H1 (cell line): ENCODE results near the gene DGKD. TPM values are rescaled to one million over a fixed set of nuclear protein-coding genes. Genes with fewer than 3 reads are reported as not detected.

Source experiments
- CTCF ChIA-PET: fragments of 300-600 bp; sonication (Branson Sonifier 250); formaldehyde crosslinking; loops from one replicate; lab custom pipeline; 2021; ENCODE audit not compliant: partially characterized antibody; lab: Charles Lee
- POLR2A ChIA-PET: fragments of 300-600 bp; sonication (Branson Sonifier 250); formaldehyde crosslinking; loops from one replicate; lab custom pipeline; 2021; ENCODE audit warnings: inconsistent platforms; ENCODE audit not compliant: partially characterized antibody; lab: Charles Lee
- DNase-seq, 2 experiments: peaks; one replicate each; pipeline versions ENCODE4 v3.0.0 to v3.0.0-alpha.2; 2010 to 2022; ENCODE audit warnings: low spot score in 2 of 2, low read depth in 1 of 2, mixed read lengths in 1 of 2
- FAIRE-seq: peaks from 2 replicates; lab custom pipeline; 2011; peaks lifted over from hg19 to GRCh38; lab: Jason Lieb, UNC
- H2AFZ ChIP-seq: 2 replicates; pipeline ENCODE4 v1.8.1; 2012; ENCODE audit warnings: low read length, inconsistent platforms
- H2AK5ac ChIP-seq: 2 replicates; pipeline ENCODE4 v1.6.1; 2013; ENCODE audit warnings: low read depth, low read length
- H2BK120ac ChIP-seq: replicated peaks from 2 replicates; pipeline ENCODE3; 2013; ENCODE audit warnings: low read depth, low read length, inconsistent platforms
- H2BK12ac ChIP-seq: 2 replicates; pipeline ENCODE4 v1.6.1; 2013; ENCODE audit warnings: low read depth, low read length
- H2BK15ac ChIP-seq: 2 replicates; pipeline ENCODE4 v1.6.1; 2013; ENCODE audit warnings: low read length
- H2BK20ac ChIP-seq: 2 replicates; pipeline ENCODE4 v1.6.1; 2013; ENCODE audit warnings: low read length
- H2BK5ac ChIP-seq: 2 replicates; pipeline ENCODE4 v1.6.1; 2013; ENCODE audit warnings: low read depth, low read length
- H3K14ac ChIP-seq: 2 replicates; pipeline ENCODE4 v1.6.1; 2013; ENCODE audit warnings: inconsistent platforms; ENCODE audit not compliant: insufficient read length
- H3K18ac ChIP-seq: 2 replicates; pipeline ENCODE4 v1.6.1; 2013; ENCODE audit warnings: low read length; ENCODE audit errors: extremely low read depth
- H3K23ac ChIP-seq: 2 replicates; pipeline ENCODE4 v1.6.1; 2013; ENCODE audit warnings: inconsistent platforms; ENCODE audit not compliant: insufficient read length
- H3K23me2 ChIP-seq: 2 replicates; pipeline ENCODE4 v1.6.1; 2013; ENCODE audit warnings: low read depth, low read length
- H3K27ac ChIP-seq: 2 replicates; pipeline ENCODE4 v1.6.1; 2011; ENCODE audit warnings: low read depth, low read length, inconsistent platforms
- H3K27me3 ChIP-seq, 4 experiments: replicated peaks in 1 of 4; 1 replicate in 1 of 4; 2 replicates in 3 of 4; pipeline versions ENCODE4 v1.6.1 to v1.8.1; 2011 to 2013; ENCODE audit warnings: low read length in 3 of 4, mild to moderate bottlenecking in 3 of 4, inconsistent platforms in 2 of 4, mixed read lengths in 2 of 4, moderate library complexity in 1 of 4; ENCODE audit not compliant: control insufficient read depth in 3 of 4, insufficient read depth in 3 of 4; ENCODE audit errors: extremely low read depth in 1 of 4
- H3K36me3 ChIP-seq, 4 experiments: 2 replicates each; pipeline versions ENCODE4 v1.6.1 to v1.8.1; 2011 to 2013; ENCODE audit warnings: mild to moderate bottlenecking in 4 of 4, low read length in 3 of 4, moderate library complexity in 2 of 4, control low read depth in 1 of 4, inconsistent platforms in 1 of 4; ENCODE audit not compliant: insufficient read depth in 4 of 4, control insufficient read depth in 2 of 4
- H3K4ac ChIP-seq: replicated peaks from 2 replicates; pipeline ENCODE3; 2013; ENCODE audit warnings: low read length, low read depth, mixed read lengths, inconsistent platforms; ENCODE audit not compliant: insufficient read length
- H3K4me1 ChIP-seq, 4 experiments: replicated peaks in 1 of 4; 1 replicate in 1 of 4; 2 replicates in 3 of 4; pipeline versions ENCODE4 v1.6.1 to v1.8.1; 2011 to 2013; ENCODE audit warnings: low read length in 3 of 4, inconsistent platforms in 2 of 4, mixed read lengths in 1 of 4; ENCODE audit not compliant: insufficient read depth in 4 of 4, control insufficient read depth in 3 of 4
- H3K4me2 ChIP-seq, 2 experiments: 2 replicates each; pipeline versions ENCODE4 v1.6.1 to v1.8.1; 2011 to 2013; ENCODE audit warnings: low read depth in 2 of 2, low read length in 2 of 2, control low read depth in 1 of 2, inconsistent platforms in 1 of 2, mild to moderate bottlenecking in 1 of 2; ENCODE audit not compliant: insufficient read depth in 1 of 2
- H3K4me3 ChIP-seq, 4 experiments: fragments of 200-600, 300-600 bp in 1 of 4; sonication (generic), shearing (Covaris generic), sonication (Bioruptor Twin) in 1 of 4; 2 replicates each; pipeline versions ENCODE4 v1.5.1 to v1.8.1; 2011 to 2016; ENCODE audit warnings: low read length in 4 of 4, low read depth in 3 of 4, control low read depth in 2 of 4, inconsistent platforms in 2 of 4, mild to moderate bottlenecking in 2 of 4, mixed read lengths in 1 of 4, moderate library complexity in 1 of 4; ENCODE audit not compliant: insufficient read depth in 2 of 4; ENCODE audit errors: extremely low read depth in 1 of 4
- H3K56ac ChIP-seq: replicated peaks from 2 replicates; pipeline ENCODE3; 2013; ENCODE audit warnings: low read depth, mild to moderate bottlenecking, mixed read lengths, low read length, inconsistent platforms; ENCODE audit not compliant: insufficient read length
- H3K79me1 ChIP-seq: 2 replicates; pipeline ENCODE4 v1.6.1; 2013; ENCODE audit warnings: low read depth, low read length, control low read depth
- H3K79me2 ChIP-seq, 2 experiments: 2 replicates each; pipeline versions ENCODE4 v1.6.1 to v1.8.1; 2012 to 2013; ENCODE audit warnings: low read length in 2 of 2, mild to moderate bottlenecking in 2 of 2, inconsistent platforms in 1 of 2; ENCODE audit not compliant: insufficient read depth in 2 of 2, control insufficient read depth in 1 of 2
- H3K9ac ChIP-seq, 4 experiments: replicated peaks in 1 of 4; 1 replicate in 1 of 4; 2 replicates in 3 of 4; pipeline versions ENCODE4 v1.6.1 to v1.8.1; 2011 to 2013; ENCODE audit warnings: low read depth in 3 of 4, low read length in 3 of 4, control low read depth in 2 of 4, mild to moderate bottlenecking in 2 of 4, moderate library complexity in 2 of 4, inconsistent platforms in 1 of 4; ENCODE audit errors: extremely low read depth in 1 of 4
- H3K9me3 ChIP-seq, 2 experiments: 2 replicates each; pipeline versions ENCODE4 v1.6.1 to v1.8.1; 2012 to 2013; ENCODE audit warnings: mild to moderate bottlenecking in 2 of 2, moderate library complexity in 2 of 2, control low read depth in 1 of 2, inconsistent platforms in 1 of 2, low read depth in 1 of 2, low read length in 1 of 2, mixed read lengths in 1 of 2; ENCODE audit not compliant: insufficient read depth in 2 of 2
- H4K20me1 ChIP-seq, 2 experiments: replicated peaks in 1 of 2; 2 replicates each; pipeline versions ENCODE3 to v1.8.1; 2011 to 2013; ENCODE audit warnings: inconsistent platforms in 2 of 2, low read length in 2 of 2, mild to moderate bottlenecking in 1 of 2; ENCODE audit not compliant: insufficient read depth in 2 of 2, control insufficient read depth in 1 of 2
- H4K5ac ChIP-seq: 2 replicates; pipeline ENCODE4 v1.6.1; 2013; ENCODE audit warnings: low read length, low read depth, mixed read lengths, inconsistent platforms; ENCODE audit not compliant: insufficient read length
- H4K8ac ChIP-seq: 2 replicates; pipeline ENCODE4 v1.8.0; 2013; ENCODE audit warnings: mild to moderate bottlenecking, moderate library complexity, low read length, inconsistent platforms; ENCODE audit not compliant: insufficient read depth; ENCODE audit errors: extremely low read depth
- H4K91ac ChIP-seq: replicated peaks from 2 replicates; pipeline ENCODE3; 2013; ENCODE audit warnings: low read length, mixed read lengths, inconsistent platforms; ENCODE audit not compliant: insufficient read length
- BRCA1 ChIP-seq: IDR thresholded peaks from 2 replicates; pipeline ENCODE4 v1.6.1; 2012; ENCODE audit warnings: low read depth, low read length, improper control_type of control experiment
- CHD1 ChIP-seq: IDR thresholded peaks from 2 replicates; pipeline ENCODE4 v1.6.1; 2012; ENCODE audit warnings: low read depth, low read length, improper control_type of control experiment
- CREB1 ChIP-seq: IDR thresholded peaks from 2 replicates; pipeline ENCODE4 v1.6.1; 2012; ENCODE audit warnings: inconsistent platforms
- EP300 ChIP-seq, 2 experiments: IDR thresholded peaks; 1 replicate in 1 of 2; 2 replicates in 1 of 2; pipeline ENCODE4 v1.6.1; 2011 to 2012; ENCODE audit warnings: low read depth in 2 of 2, low read length in 2 of 2, mild to moderate bottlenecking in 2 of 2, borderline replicate concordance in 1 of 2, inconsistent platforms in 1 of 2, moderate library complexity in 1 of 2
- EZH2 ChIP-seq: fragments of 200-600 bp; sonication (generic); IDR thresholded peaks from 2 replicates; pipeline ENCODE4 v1.7.1; 2012; ENCODE audit warnings: low read depth, mild to moderate bottlenecking, moderate library complexity, low read length, inconsistent platforms; ENCODE audit not compliant: severe bottlenecking
- FOSL1 ChIP-seq: IDR thresholded peaks from 2 replicates; pipeline ENCODE4 v1.6.1; 2011; ENCODE audit warnings: mild to moderate bottlenecking, low read depth, low read length, moderate library complexity; ENCODE audit not compliant: insufficient read depth
- GABPA ChIP-seq: IDR thresholded peaks from 2 replicates; pipeline ENCODE4 v1.6.1; 2011; ENCODE audit warnings: mild to moderate bottlenecking, low read length, moderate library complexity, borderline replicate concordance; ENCODE audit not compliant: insufficient read depth
- JUN ChIP-seq: IDR thresholded peaks from 2 replicates; pipeline ENCODE4 v1.6.1; 2011; ENCODE audit warnings: low read depth, mild to moderate bottlenecking, improper control_type of control experiment, low read length
- KDM5A ChIP-seq: fragments of 200-600 bp; IDR thresholded peaks from 2 replicates; pipeline ENCODE4 v1.7.1; 2012; ENCODE audit warnings: mild to moderate bottlenecking, low read length, inconsistent platforms, mixed read lengths
- NRF1 ChIP-seq: IDR thresholded peaks from 2 replicates; pipeline ENCODE4 v1.6.1; 2011; ENCODE audit warnings: mild to moderate bottlenecking, low read depth, low read length, improper control_type of control experiment
- SAP30 ChIP-seq: fragments of 300-600 bp; sonication (generic); IDR thresholded peaks from 2 replicates; pipeline ENCODE4 v1.7.1; 2012; ENCODE audit warnings: low read length, moderate library complexity, mild to moderate bottlenecking, inconsistent platforms; ENCODE audit not compliant: insufficient read depth, insufficient replicate concordance
- SIRT6 ChIP-seq: IDR thresholded peaks from one replicate; pipeline ENCODE4 v1.7.1; 2012; ENCODE audit warnings: low read length, inconsistent platforms
- SP1 ChIP-seq: IDR thresholded peaks from 2 replicates; pipeline ENCODE4 v1.6.1; 2011; ENCODE audit warnings: low read depth, low read length
- YY1 ChIP-seq: IDR thresholded peaks from 2 replicates; pipeline ENCODE4 v1.6.1; 2011; ENCODE audit warnings: low read depth, mild to moderate bottlenecking, low read length
- WGBS, 2 experiments: shearing (Covaris generic) in 1 of 2; methylation state at CpG; one replicate each; pipeline versions ENCODE4 v1.1.6 to v1.1.7; 2013 to 2015; ENCODE audit warnings: low lambda C conversion rate in 2 of 2, mixed read lengths in 2 of 2, inconsistent platforms in 1 of 2, low coverage in 1 of 2, missing lambda C conversion rate in 1 of 2; ENCODE audit not compliant: insufficient replicate concordance in 2 of 2, insufficient coverage in 1 of 2, insufficient read length in 1 of 2; ENCODE audit errors: extremely low coverage in 1 of 2, missing lambda C conversion rate in 1 of 2; 5-methylcytosine and 5-hydroxymethylcytosine counted together
- polyA plus RNA-seq, 7 experiments: library from polyadenylated mRNA; depleted of rRNA in 3 of 7; stranded (reverse) in 5 of 7; unstranded in 2 of 7; fragments of >200 nt in 5 of 7; fragments of 200-250 nt in 2 of 7; gene quantifications; 1 replicate in 5 of 7; 2 replicates in 1 of 7; 4 replicates in 1 of 7; pipeline versions ENCODE4 v1.2.1 to v1.2.3, GENCODE V29; 2011 to 2013; ENCODE audit warnings: missing spikeins in 2 of 7, mixed read lengths in 2 of 7
- total RNA-seq: library from RNA; stranded (reverse); fragmentation: NEBNext Ultra II Directional; extraction: Animal tissue kit (Norgen Biotek cat#: 25700); gene quantifications from 2 replicates; pipeline ENCODE4 v1.2.1, GENCODE V29; 2021

DGKD gene
- total and polyA plus RNA-seq, 2 of the 8 experiments (the other 6 are each of a cell fraction or from before 2014, with no cell fraction given): 7.7 to 30.9 TPM

DNA sequence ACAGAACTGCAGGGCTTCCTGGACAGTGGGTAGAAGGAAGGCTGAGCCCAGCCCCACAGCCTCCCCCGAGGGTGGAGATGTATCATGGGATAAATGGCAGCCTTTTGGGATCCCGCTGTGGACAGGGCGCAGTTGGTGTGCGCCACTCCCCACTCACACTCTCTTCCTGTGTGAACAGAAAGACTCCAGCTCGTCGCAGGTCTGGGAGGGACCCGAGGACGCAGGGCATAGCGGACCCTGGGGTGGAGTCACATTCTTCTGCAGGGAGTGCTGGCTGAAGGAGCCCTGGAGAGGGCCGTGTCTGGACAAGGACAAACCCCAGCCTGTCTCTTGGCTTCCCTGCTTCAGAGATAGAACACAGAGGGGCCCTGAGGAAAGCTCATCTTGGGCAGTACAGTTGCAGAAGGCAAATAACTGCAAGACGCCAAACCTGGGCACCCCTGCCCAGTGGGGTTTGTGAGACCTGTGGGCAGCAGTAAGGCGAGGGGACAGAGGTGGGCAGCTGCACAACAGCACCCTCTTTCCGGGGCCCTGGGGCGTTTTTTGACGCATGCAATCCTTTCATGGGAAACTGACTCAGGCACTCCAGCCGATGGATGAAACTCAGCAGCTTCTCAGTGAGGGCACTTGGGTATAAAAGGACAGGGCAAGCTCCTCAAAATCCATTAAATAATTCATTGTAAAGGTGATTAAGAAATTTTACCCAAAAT, 110.4 kb downstream of the DGKD start:
- Histone ChIP-seq H3K79me1 (no peaks in the 10 kb centered on the region), H2AK5ac (no peak overlapping the region), H3K27me3 (no peaks in the 10 kb centered on the region), H4K8ac (no peak overlapping the region), H3K9me3 (no peaks in the 10 kb centered on the region), H4K91ac (no peak overlapping the region), H3K9ac (no peak overlapping the region), H3K4ac (no peak overlapping the region), H3K79me2 (no peaks in the 10 kb centered on the region), H3K23ac (no peak overlapping the region), H3K36me3 (peaks cover 2 to 11% (median 6%) of the 10 kb centered on the region in 4 experiments; a peak in 5 of 8 replicates), H3K56ac (no peak overlapping the region), H4K20me1 (peaks cover 0 to 2% of the 10 kb centered on the region in 2 experiments), H3K14ac (no peak overlapping the region), H3K27ac (no peak overlapping the region), H3K4me1 (no peaks in the 10 kb centered on the region), H3K23me2 (peaks cover 2% of the 10 kb centered on the region; the same call in 1 of the 2 replicates), H2BK20ac (no peak overlapping the region), H4K5ac (no peak overlapping the region), H2BK120ac (no peak overlapping the region), H2AFZ (no peak overlapping the region), H2BK15ac (no peak overlapping the region), H2BK5ac (no peak overlapping the region), H3K4me2 (no peak overlapping the region), H2BK12ac (no peak overlapping the region), H3K18ac (no peak overlapping the region), H3K4me3 (no peak overlapping the region)
- ChIA-PET POLR2A (no interaction called here), CTCF (interaction anchor here (0.6 to 1.5 kb wide), 5 partner anchors 9 to 368 kb away, joined by 3 to 7 read pairs (median 4); no protein-coding TSS in a partner anchor)
- FAIRE-seq: no peak
- WGBS, 2 experiments: 91% methylated on average over 16 of the region's 16 CpGs; no CpG with 5 or more reads in 1 of the 2 experiments
- DNase-seq: no peak
- no peak for TF ChIP-seq KDM5A
- TF ChIP-seq EZH2: no peak
- TF ChIP-seq NRF1: no peak
- TF ChIP-seq SAP30: no peak
- no peak for TF ChIP-seq CHD1
- no peak for TF ChIP-seq YY1
- TF ChIP-seq SIRT6: no peak
- TF ChIP-seq EP300 (IDR thresholded peaks at IDR 0.05; ENCODE audit: borderline replicate concordance in 1 of 2, low read depth in 2 of 2, low read length in 2 of 2): no peak
- TF ChIP-seq BRCA1: no peak
- no peak for TF ChIP-seq CREB1
- TF ChIP-seq GABPA: no peak
- TF ChIP-seq SP1: no peak
- TF ChIP-seq FOSL1: no peak
- TF ChIP-seq JUN: no peak
